Tibial artery (tissue), 4 donors: ENCODE data around the gene BECN2.

Experiments used
- DNase-seq, 2 donors: peaks; one replicate each; pipeline ENCODE4 v3.0.0-alpha.2; 2019
- H3K27ac ChIP-seq, 2 donors: fragments of 200-600 bp; sonication (generic) in 1 of 2; 1 replicate in 1 of 2; 2 replicates in 1 of 2; pipeline ENCODE4 v1.5.1; 2018 to 2019; ENCODE audit warnings: mild to moderate bottlenecking in 1 of 2
- H3K27me3 ChIP-seq, 2 donors: fragments of 200-600 bp; sonication (generic) in 1 of 2; one replicate each; pipeline versions ENCODE4 v1.5.1 to v1.6.0; 2016 to 2019
- H3K36me3 ChIP-seq, 3 donors: fragments of 200-600 bp; sonication (generic) in 2 of 3; one replicate each; pipeline ENCODE4 v1.5.1; 2016 to 2019; ENCODE audit warnings: mild to moderate bottlenecking in 2 of 3
- H3K4me1 ChIP-seq, 4 donors: fragments of 200-600 bp; sonication (generic) in 2 of 4; 1 replicate in 3 of 4; 2 replicates in 1 of 4; pipeline ENCODE4 v1.5.1; 2016 to 2019
- H3K4me3 ChIP-seq, 2 donors: fragments of 200-600 bp; sonication (generic) in 1 of 2; 1 replicate in 1 of 2; 2 replicates in 1 of 2; pipeline ENCODE4 v1.5.1; 2018 to 2019; ENCODE audit warnings: mild to moderate bottlenecking in 2 of 2
- H3K9me3 ChIP-seq, 3 donors: fragments of 200-600 bp; sonication (generic) in 1 of 3; one replicate each; pipeline ENCODE4 v1.5.1; 2016 to 2019
- intact Hi-C: fragments of 100-400 bp; cut with DNase I; formaldehyde crosslinking; loops from one replicate; pipeline ENCODE4 v1.15.0; 2023; ENCODE audit warnings: low total_unique reads
- TF ChIP-seq, protein P1 (sequence below), 2 experiments: fragments of 200-600 bp in 1 of 2; fragments of 450-650 bp in 1 of 2; IDR thresholded peaks; one replicate each; pipeline ENCODE4 v1.5.1; 2017 to 2019; ENCODE audit warnings: antibody characterized with exemption in 2 of 2, mild to moderate bottlenecking in 1 of 2, moderate library complexity in 1 of 2

BECN2 gene

GRCh38 chr1:241926141-241926540 lies 31.4 kb upstream of the BECN2 start:
- H3K27me3 ChIP-seq, result no peaks in the 10 kb centered on the region
- TF ChIP-seq, protein P1, sequence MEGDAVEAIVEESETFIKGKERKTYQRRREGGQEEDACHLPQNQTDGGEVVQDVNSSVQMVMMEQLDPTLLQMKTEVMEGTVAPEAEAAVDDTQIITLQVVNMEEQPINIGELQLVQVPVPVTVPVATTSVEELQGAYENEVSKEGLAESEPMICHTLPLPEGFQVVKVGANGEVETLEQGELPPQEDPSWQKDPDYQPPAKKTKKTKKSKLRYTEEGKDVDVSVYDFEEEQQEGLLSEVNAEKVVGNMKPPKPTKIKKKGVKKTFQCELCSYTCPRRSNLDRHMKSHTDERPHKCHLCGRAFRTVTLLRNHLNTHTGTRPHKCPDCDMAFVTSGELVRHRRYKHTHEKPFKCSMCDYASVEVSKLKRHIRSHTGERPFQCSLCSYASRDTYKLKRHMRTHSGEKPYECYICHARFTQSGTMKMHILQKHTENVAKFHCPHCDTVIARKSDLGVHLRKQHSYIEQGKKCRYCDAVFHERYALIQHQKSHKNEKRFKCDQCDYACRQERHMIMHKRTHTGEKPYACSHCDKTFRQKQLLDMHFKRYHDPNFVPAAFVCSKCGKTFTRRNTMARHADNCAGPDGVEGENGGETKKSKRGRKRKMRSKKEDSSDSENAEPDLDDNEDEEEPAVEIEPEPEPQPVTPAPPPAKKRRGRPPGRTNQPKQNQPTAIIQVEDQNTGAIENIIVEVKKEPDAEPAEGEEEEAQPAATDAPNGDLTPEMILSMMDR (IDR thresholded peaks at IDR 0.05), result no peak
- no peaks in the 10 kb centered on the region for H3K9me3 ChIP-seq
- H3K4me3 ChIP-seq, result no peak overlapping the region
- no peaks in the 10 kb centered on the region for H3K36me3 ChIP-seq
- intact Hi-C loops, result no loop called here
- DNase-seq, result peak in 1 of 2 donors; percentile 13
- H3K4me1 ChIP-seq, result no peaks in the 10 kb centered on the region
- H3K27ac ChIP-seq, result no peak overlapping the region

DNA sequence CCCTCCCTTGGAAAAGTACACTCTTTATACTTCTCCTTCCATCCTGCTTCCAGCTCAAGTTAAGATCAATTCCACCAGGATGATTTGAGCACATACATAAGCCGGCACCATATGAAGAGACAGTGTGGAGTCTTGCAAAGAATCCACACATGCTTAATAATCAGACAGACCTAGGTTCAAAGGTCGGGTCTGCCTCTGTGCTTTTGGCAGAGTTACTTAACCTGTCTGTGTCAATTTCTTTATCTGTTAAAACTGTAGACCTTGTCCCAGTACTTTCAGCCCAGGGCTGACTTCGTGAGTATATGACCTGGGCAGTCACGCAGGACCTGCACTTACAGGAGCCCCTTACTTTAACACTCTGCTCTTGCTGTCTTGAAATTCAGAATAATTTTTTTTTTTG lies 30.2 kb upstream of the BECN2 start:
- TF ChIP-seq, protein P1 (IDR thresholded peaks at IDR 0.05), result no peak

GRCh38 chr1:241932845-241933244 lies 24.7 kb upstream of the BECN2 start:
- Histone ChIP-seq H3K36me3 (no peaks in the 10 kb centered on the region), H3K9me3 (no peaks in the 10 kb centered on the region), H3K4me3 (no peak overlapping the region), H3K27ac (no peak overlapping the region), H3K27me3 (no peaks in the 10 kb centered on the region), H3K4me1 (no peaks in the 10 kb centered on the region)
- no peak for DNase-seq
- TF ChIP-seq, protein P1 (IDR thresholded peaks at IDR 0.05), result no peak
- intact Hi-C loops, result no loop called here

More for the DNA sequence above, 30.2 kb upstream of the BECN2 start:
- H3K36me3 ChIP-seq, result no peaks in the 10 kb centered on the region
- intact Hi-C loops, result no loop called here
- H3K9me3 ChIP-seq, result no peaks in the 10 kb centered on the region
- H3K27ac ChIP-seq, result no peak overlapping the region
- no peak overlapping the region for H3K4me3 ChIP-seq
- H3K27me3 ChIP-seq, result no peaks in the 10 kb centered on the region
- peak in 1 of 2 donors; percentile 7 for DNase-seq
- no peaks in the 10 kb centered on the region for H3K4me1 ChIP-seq

DNA sequence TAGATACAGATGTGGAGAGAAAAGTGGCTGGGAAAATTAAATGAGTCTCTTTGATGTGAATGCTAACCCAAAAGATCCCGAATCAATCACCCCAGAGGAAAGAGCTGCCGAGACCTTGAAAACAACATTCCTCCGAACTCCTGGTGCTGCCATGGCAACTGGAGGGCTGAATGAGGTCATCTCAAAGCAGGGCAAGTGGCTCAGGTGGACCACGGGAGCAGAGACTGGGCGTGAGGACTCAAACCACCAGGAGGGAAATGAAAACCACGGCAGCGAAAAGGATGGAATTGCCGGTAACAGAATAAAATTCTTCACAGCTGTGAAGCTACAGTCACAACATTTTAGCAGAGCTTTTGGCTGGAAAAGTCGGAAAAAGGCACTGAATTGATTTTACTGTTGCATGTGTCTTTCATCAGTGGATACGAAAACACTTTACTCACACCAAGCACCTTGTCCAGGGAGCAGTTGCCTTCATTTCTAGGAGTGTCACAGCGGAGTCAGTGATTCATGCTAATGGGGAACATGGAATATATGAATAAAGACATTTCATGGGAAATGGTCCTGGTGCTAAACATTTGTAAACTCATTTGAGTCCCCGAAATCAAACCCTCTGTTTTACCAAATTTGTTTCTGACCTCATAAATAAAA lies 23.2 kb upstream of the BECN2 start:
- no peak for DNase-seq
- no peaks in the 10 kb centered on the region for H3K4me1 ChIP-seq
- intact Hi-C loops, result no loop called here
- no peaks in the 10 kb centered on the region for H3K36me3 ChIP-seq
- no peaks in the 10 kb centered on the region for H3K27me3 ChIP-seq
- TF ChIP-seq, protein P1 (IDR thresholded peaks at IDR 0.05), result no peak
- peaks cover 0 to 4% (median 0%) of the 10 kb centered on the region in 3 donors for H3K9me3 ChIP-seq
- H3K4me3 ChIP-seq, result no peak overlapping the region
- no peak overlapping the region for H3K27ac ChIP-seq

DNA sequence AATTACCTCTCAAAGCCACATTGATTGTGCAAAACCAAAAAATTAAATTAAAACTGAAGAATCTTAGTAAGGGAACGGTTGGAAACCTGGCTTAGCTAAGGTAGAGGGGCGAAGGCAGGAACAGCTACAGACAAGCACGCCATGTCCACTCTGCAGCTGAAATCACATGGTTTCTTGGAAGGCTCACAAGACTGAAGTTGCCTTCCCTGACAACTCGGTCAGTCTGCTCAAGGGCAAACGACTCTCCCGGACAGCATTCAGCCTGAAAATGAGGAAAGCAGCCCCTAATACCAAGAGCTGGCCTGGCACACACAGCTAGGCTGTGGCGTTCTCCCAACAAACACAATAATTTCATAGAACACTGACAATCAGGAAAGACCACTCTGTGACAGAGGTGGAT lies 22.7 kb upstream of the BECN2 start:
- no peak for DNase-seq

More for the DNA sequence above, 22.7 kb upstream of the BECN2 start:
- H3K27me3 ChIP-seq, result no peaks in the 10 kb centered on the region
- no peak overlapping the region for H3K27ac ChIP-seq
- no peaks in the 10 kb centered on the region for H3K4me1 ChIP-seq
- TF ChIP-seq, protein P1 (IDR thresholded peaks at IDR 0.05), result no peak
- intact Hi-C loops, result no loop called here
- no peaks in the 10 kb centered on the region for H3K36me3 ChIP-seq
- H3K9me3 ChIP-seq, result peaks cover 0 to 4% (median 0%) of the 10 kb centered on the region in 3 donors
- H3K4me3 ChIP-seq, result no peak overlapping the region
